Sigmoid colon (tissue), 7 donors: ENCODE data around the gene GRK1. TPM values are rescaled to one million over a fixed set of nuclear protein-coding genes. Genes with fewer than 3 reads are reported as not detected.
"Not testable (repeated sequence)": the region's sequence is repeated elsewhere in the genome, so short reads cannot be mapped to it uniquely, and the experiment has no call there.

ENCODE experiments used
- DNase-seq: peaks from one replicate; pipeline ENCODE4 v3.0.0-alpha.2; 2019
- H3K27ac ChIP-seq, 4 donors: fragments of 200-600 bp; sonication (generic); one replicate each; pipeline ENCODE4 v1.5.1; 2016 to 2019; ENCODE audit warnings: mild to moderate bottlenecking in 1 of 4
- H3K27me3 ChIP-seq, 3 donors: fragments of 200-600 bp; sonication (generic); one replicate each; pipeline ENCODE4 v1.5.1; 2019; ENCODE audit warnings: mild to moderate bottlenecking in 1 of 3
- H3K36me3 ChIP-seq, 4 donors: fragments of 200-600 bp; sonication (generic); one replicate each; pipeline ENCODE4 v1.5.1; 2016 to 2019
- H3K4me1 ChIP-seq, 4 donors: fragments of 200-600 bp; sonication (generic); one replicate each; pipeline ENCODE4 v1.5.1; 2017 to 2019
- H3K4me3 ChIP-seq, 4 donors: fragments of 200-600 bp; sonication (generic); one replicate each; pipeline ENCODE4 v1.5.1; 2017 to 2019; ENCODE audit warnings: mild to moderate bottlenecking in 2 of 4, moderate library complexity in 1 of 4
- H3K9me3 ChIP-seq, 4 donors: fragments of 200-600 bp in 3 of 4; sonication (generic) in 3 of 4; one replicate each; pipeline versions ENCODE4 v1.5.1 to v1.6.1; 2013 to 2019
- EP300 ChIP-seq, 4 donors: sonication (generic); formaldehyde crosslinking; IDR thresholded peaks; one replicate each; pipeline ENCODE4 v1.6.1; 2017; ENCODE audit warnings: antibody characterized with exemption in 4 of 4
- POLR2A ChIP-seq, 2 donors: fragments of 450-650 bp; IDR thresholded peaks; one replicate each; pipeline ENCODE4 v1.6.1; 2016; ENCODE audit warnings: antibody characterized with exemption in 2 of 2, mild to moderate bottlenecking in 2 of 2, moderate library complexity in 2 of 2
- POLR2AphosphoS5 ChIP-seq, 4 donors: sonication (generic); formaldehyde crosslinking; IDR thresholded peaks; one replicate each; pipeline ENCODE4 v1.6.1; 2017; ENCODE audit warnings: antibody characterized with exemption in 4 of 4
- WGBS, 2 donors: extraction: QIAGEN DNeasy Blood & Tissue Kit; methylation state at CpG; one replicate each; pipeline ENCODE4 v1.1.7; 2013; 5-methylcytosine and 5-hydroxymethylcytosine counted together
- intact Hi-C: fragments of 100-400 bp; cut with DNase I; formaldehyde crosslinking; loops from one replicate; pipeline ENCODE4 v1.15.1; 2023
- polyA plus RNA-seq, 3 donors: library from polyadenylated mRNA; stranded (reverse); fragments of 200-250 nt; gene quantifications; one replicate each; pipeline ENCODE4 v1.2.3, GENCODE V29; 2013
- total RNA-seq, 4 donors: library from RNA; depleted of rRNA; stranded (reverse); fragments of >200 nt; gene quantifications; one replicate each; pipeline ENCODE4 v1.1.0, GENCODE V29; 2016
- TF ChIP-seq, protein P1 (sequence below), 4 experiments: fragments of 450-650 bp in 3 of 4; fragments of 200-600 bp in 1 of 4; IDR thresholded peaks; one replicate each; pipeline ENCODE4 v1.5.1; 2016 to 2019; ENCODE audit warnings: antibody characterized with exemption in 4 of 4, mild to moderate bottlenecking in 3 of 4, moderate library complexity in 2 of 4
- donor health status: healthy with polysubstance abuse.
- donor health status: Bipolar disorder and iron deficiency.
- donor health status: healthy.

GRK1 gene
- total and polyA plus RNA-seq, 7 donors, result 0.10 to 0.28 TPM; not detected in 5

DNA sequence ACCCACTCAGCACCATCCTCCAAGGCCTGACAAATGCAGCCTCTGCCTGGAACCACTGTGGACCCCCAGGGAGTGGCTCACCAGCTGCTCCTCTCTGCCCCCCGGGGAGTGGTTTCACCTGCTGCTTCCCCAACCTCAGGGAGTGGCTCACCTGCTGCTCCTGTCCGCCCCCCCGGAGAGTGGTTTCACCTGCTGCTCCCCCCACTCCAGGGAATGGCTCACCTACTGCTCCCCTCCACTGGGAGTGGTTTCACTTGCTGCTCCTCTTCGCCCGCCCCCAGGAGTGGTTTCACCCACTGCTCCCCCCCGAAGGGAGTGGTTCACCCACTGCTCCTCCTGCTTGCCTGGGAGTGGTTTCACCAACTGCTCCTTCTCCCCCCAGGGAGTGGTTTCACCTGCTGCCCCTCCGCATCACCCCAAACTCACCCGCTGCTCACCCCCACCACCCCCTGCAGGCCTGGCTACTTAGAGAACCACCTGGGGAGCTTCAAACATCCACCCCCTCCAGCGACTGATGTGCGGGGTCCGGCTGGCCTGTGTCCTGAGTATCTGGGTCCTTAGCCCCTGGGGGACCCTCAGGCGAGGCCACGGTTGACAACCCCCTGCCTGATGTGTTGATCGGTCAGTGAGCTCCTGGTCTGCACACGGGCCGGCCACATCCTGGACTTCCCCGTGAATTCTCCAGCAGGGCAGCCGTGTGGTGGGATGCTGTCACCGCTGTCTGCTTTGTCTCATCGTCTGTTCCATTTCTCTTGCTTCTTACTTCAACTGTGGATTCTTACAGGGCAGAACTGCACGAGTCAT lies 77.4 kb downstream of the GRK1 start:
- intact Hi-C loops, result no loop called here
- 41 to 76% methylated on average over 21 of the region's 21 CpGs for whole genome bisulfite sequencing, 2 donors
- no peaks in the 10 kb centered on the region for H3K9me3 ChIP-seq
- DNase-seq, result no peak
- TF ChIP-seq POLR2AphosphoS5 (IDR thresholded peaks at IDR 0.05), result no peak
- TF ChIP-seq, protein P1, sequence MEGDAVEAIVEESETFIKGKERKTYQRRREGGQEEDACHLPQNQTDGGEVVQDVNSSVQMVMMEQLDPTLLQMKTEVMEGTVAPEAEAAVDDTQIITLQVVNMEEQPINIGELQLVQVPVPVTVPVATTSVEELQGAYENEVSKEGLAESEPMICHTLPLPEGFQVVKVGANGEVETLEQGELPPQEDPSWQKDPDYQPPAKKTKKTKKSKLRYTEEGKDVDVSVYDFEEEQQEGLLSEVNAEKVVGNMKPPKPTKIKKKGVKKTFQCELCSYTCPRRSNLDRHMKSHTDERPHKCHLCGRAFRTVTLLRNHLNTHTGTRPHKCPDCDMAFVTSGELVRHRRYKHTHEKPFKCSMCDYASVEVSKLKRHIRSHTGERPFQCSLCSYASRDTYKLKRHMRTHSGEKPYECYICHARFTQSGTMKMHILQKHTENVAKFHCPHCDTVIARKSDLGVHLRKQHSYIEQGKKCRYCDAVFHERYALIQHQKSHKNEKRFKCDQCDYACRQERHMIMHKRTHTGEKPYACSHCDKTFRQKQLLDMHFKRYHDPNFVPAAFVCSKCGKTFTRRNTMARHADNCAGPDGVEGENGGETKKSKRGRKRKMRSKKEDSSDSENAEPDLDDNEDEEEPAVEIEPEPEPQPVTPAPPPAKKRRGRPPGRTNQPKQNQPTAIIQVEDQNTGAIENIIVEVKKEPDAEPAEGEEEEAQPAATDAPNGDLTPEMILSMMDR (IDR thresholded peaks at IDR 0.05), result no peak
- TF ChIP-seq EP300 (IDR thresholded peaks at IDR 0.05), result no peak
- TF ChIP-seq POLR2A (IDR thresholded peaks at IDR 0.05), result no peak
- no peak overlapping the region for H3K27ac ChIP-seq
- H3K4me1 ChIP-seq, result peaks cover 0 to 4% (median 0%) of the 10 kb centered on the region in 4 donors
- no peaks in the 10 kb centered on the region for H3K36me3 ChIP-seq
- peaks cover 0 to 30% (median 4%) of the 10 kb centered on the region in 3 donors for H3K27me3 ChIP-seq
- no peak overlapping the region for H3K4me3 ChIP-seq

DNA sequence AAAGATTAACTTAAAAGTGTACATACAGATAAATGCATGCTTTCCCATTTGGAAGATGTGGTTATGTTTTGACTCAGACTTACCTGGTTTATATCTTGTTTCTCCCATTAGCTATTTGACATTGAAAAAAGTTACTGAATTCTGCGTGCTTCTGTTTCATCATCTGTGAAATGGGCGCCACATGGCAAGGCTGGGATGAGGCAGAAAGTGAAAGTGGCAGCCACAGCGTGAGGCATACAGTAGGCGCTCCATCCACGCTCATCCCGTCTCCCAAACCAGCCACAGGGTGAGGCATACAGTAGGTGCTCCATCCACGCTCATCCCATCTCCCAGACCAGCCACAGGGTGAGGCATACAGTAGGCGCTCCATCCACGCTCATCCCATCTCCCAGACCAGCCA lies 78.0 kb downstream of the GRK1 start:
- no peaks in the 10 kb centered on the region for H3K9me3 ChIP-seq
- peaks cover 0 to 4% (median 0%) of the 10 kb centered on the region in 4 donors for H3K4me1 ChIP-seq
- DNase-seq, result no peak
- peaks cover 0 to 24% (median 3%) of the 10 kb centered on the region in 3 donors for H3K27me3 ChIP-seq
- no peak overlapping the region for H3K27ac ChIP-seq
- H3K4me3 ChIP-seq, result no peak overlapping the region
- H3K36me3 ChIP-seq, result no peaks in the 10 kb centered on the region
- intact Hi-C loops, result no loop called here
- TF ChIP-seq POLR2AphosphoS5 (IDR thresholded peaks at IDR 0.05) (no peak), EP300 (IDR thresholded peaks at IDR 0.05) (no peak), POLR2A (IDR thresholded peaks at IDR 0.05) (no peak)
- TF ChIP-seq, protein P1 (IDR thresholded peaks at IDR 0.05), result no peak
- WGBS, 2 donors, result 89 to 94% methylated on average over 9 of the region's 9 CpGs

DNA sequence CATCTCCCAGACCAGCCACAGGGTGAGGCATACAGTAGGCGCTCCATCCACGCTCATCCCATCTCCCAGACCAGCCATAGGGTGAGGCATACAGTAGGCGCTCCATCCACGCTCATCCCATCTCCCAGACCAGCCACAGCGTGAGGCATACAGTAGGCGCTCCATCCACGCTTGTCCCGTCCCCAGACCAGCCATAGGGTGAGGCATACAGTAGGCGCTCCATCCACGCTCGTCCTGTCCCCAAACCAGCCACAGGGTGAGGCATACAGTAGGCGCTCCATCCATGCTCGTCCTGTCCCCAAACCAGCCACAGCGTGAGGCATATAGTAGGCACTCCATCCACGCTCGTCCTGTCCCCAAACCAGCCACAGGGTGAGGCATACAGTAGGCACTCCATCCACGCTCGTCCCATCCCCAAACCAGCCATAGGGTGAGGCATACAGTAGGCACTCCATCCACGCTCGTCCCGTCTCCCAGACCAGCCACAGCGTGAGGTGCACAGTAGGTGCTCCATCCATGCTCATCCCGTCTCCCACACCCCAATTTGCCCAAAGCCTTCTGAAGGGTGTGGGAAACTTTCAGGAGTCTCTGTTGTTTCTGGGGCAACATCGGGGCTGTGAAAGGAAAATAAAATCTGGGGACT lies 78.6 kb downstream of the GRK1 start:
- H3K4me3 ChIP-seq, DNase-seq, H3K4me1 ChIP-seq, H3K9me3 ChIP-seq, H3K27ac ChIP-seq, H3K36me3 ChIP-seq, intact Hi-C loops: not testable (repeated sequence)
- 84 to 91% methylated on average over 24 of the region's 24 CpGs for WGBS, 2 donors
- peaks cover 0 to 18% (median 0%) of the 10 kb centered on the region in 3 donors for H3K27me3 ChIP-seq

DNA sequence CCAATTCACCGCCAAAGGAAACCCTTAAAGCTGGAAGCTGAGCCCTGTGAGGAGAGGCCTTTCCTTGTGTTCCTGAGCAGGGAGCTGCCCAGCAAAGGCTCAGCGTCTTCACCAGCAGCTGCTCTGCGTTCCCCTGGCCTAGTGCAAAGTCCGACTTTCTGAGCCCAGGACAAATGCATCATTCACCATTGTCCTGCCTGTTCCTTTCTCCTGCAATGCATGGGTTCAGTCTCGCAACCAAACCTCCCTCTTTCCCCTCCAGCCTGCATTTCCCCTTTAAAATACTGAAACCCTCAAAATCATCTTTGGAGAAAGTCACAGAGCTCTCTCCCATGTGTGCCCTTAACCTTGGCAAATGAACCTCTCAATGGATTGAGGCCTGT lies 79.1 kb downstream of the GRK1 start:
- H3K4me1 ChIP-seq, result peaks cover 0 to 4% (median 0%) of the 10 kb centered on the region in 4 donors
- H3K9me3 ChIP-seq, result no peaks in the 10 kb centered on the region
- no peak overlapping the region for H3K4me3 ChIP-seq
- no peaks in the 10 kb centered on the region for H3K36me3 ChIP-seq
- DNase-seq, result no peak
- WGBS, 2 donors, result 12 to 67% methylated on average over 5 of the region's 5 CpGs
- H3K27ac ChIP-seq, result no peak overlapping the region
- TF ChIP-seq, protein P1 (IDR thresholded peaks at IDR 0.05), result no peak
- TF ChIP-seq EP300 (IDR thresholded peaks at IDR 0.05) (no peak), POLR2A (IDR thresholded peaks at IDR 0.05) (no peak), POLR2AphosphoS5 (IDR thresholded peaks at IDR 0.05) (no peak)
- H3K27me3 ChIP-seq, result peaks cover 0 to 15% (median 0%) of the 10 kb centered on the region in 3 donors
- intact Hi-C loops, result no loop called here

DNA sequence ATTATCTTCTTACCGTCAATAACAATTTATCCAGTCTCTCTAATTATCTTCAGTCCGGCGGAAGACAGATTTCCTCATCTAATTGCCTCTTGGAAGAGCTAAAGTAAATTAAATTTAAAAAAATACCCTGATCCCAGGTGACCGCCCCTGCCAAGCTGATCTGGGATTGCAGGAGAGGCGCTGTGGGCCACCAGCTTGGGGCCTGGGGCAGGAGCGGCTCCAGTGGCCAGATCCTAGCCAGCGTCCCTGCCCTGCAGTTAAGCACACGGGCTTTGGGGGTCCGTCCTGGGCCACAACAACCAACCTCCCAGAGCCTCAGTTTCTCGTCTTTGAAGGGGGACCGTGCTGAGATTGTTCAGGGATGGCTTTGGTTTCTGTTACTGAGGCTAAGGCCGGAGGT lies 79.7 kb downstream of the GRK1 start:
- Histone ChIP-seq H3K27ac (no peak overlapping the region), H3K36me3 (no peaks in the 10 kb centered on the region), H3K4me1 (peaks cover 0 to 4% (median 0%) of the 10 kb centered on the region in 4 donors), H3K4me3 (no peak overlapping the region), H3K9me3 (no peaks in the 10 kb centered on the region), H3K27me3 (peaks cover 0 to 11% (median 0%) of the 10 kb centered on the region in 3 donors)
- intact Hi-C loops, result no loop called here
- TF ChIP-seq POLR2AphosphoS5 (IDR thresholded peaks at IDR 0.05) (no peak), POLR2A (IDR thresholded peaks at IDR 0.05) (no peak), EP300 (IDR thresholded peaks at IDR 0.05) (no peak)
- TF ChIP-seq, protein P1 (IDR thresholded peaks at IDR 0.05), result no peak
- 88% methylated on average over 12 of the region's 12 CpGs for WGBS, 2 donors
- no peak for DNase-seq
